H1 (cell line): Measurements from ENCODE around the gene PLVAP. TPM values are rescaled to one million over a fixed set of nuclear protein-coding genes. Genes with fewer than 3 reads are reported as not detected.

Source experiments
- CTCF ChIA-PET: fragments of 300-600 bp; sonication (Branson Sonifier 250); formaldehyde crosslinking; loops from one replicate; lab custom pipeline; 2021; ENCODE audit not compliant: partially characterized antibody; lab: Charles Lee
- POLR2A ChIA-PET: fragments of 300-600 bp; sonication (Branson Sonifier 250); formaldehyde crosslinking; loops from one replicate; lab custom pipeline; 2021; ENCODE audit warnings: inconsistent platforms; ENCODE audit not compliant: partially characterized antibody; lab: Charles Lee
- DNase-seq, 2 experiments: peaks; one replicate each; pipeline versions ENCODE4 v3.0.0 to v3.0.0-alpha.2; 2010 to 2022; ENCODE audit warnings: low spot score in 2 of 2, low read depth in 1 of 2, mixed read lengths in 1 of 2
- FAIRE-seq: peaks from 2 replicates; lab custom pipeline; 2011; peaks lifted over from hg19 to GRCh38; lab: Jason Lieb, UNC
- H2AFZ ChIP-seq: 2 replicates; pipeline ENCODE4 v1.8.1; 2012; ENCODE audit warnings: low read length, inconsistent platforms
- H2AK5ac ChIP-seq: 2 replicates; pipeline ENCODE4 v1.6.1; 2013; ENCODE audit warnings: low read depth, low read length
- H2BK120ac ChIP-seq: replicated peaks from 2 replicates; pipeline ENCODE3; 2013; ENCODE audit warnings: low read depth, low read length, inconsistent platforms
- H2BK12ac ChIP-seq: 2 replicates; pipeline ENCODE4 v1.6.1; 2013; ENCODE audit warnings: low read depth, low read length
- H2BK15ac ChIP-seq: 2 replicates; pipeline ENCODE4 v1.6.1; 2013; ENCODE audit warnings: low read length
- H2BK20ac ChIP-seq: 2 replicates; pipeline ENCODE4 v1.6.1; 2013; ENCODE audit warnings: low read length
- H2BK5ac ChIP-seq: 2 replicates; pipeline ENCODE4 v1.6.1; 2013; ENCODE audit warnings: low read depth, low read length
- H3K14ac ChIP-seq: 2 replicates; pipeline ENCODE4 v1.6.1; 2013; ENCODE audit warnings: inconsistent platforms; ENCODE audit not compliant: insufficient read length
- H3K18ac ChIP-seq: 2 replicates; pipeline ENCODE4 v1.6.1; 2013; ENCODE audit warnings: low read length; ENCODE audit errors: extremely low read depth
- H3K23ac ChIP-seq: 2 replicates; pipeline ENCODE4 v1.6.1; 2013; ENCODE audit warnings: inconsistent platforms; ENCODE audit not compliant: insufficient read length
- H3K23me2 ChIP-seq: 2 replicates; pipeline ENCODE4 v1.6.1; 2013; ENCODE audit warnings: low read depth, low read length
- H3K27ac ChIP-seq: 2 replicates; pipeline ENCODE4 v1.6.1; 2011; ENCODE audit warnings: low read depth, low read length, inconsistent platforms
- H3K27me3 ChIP-seq, 4 experiments: replicated peaks in 1 of 4; 1 replicate in 1 of 4; 2 replicates in 3 of 4; pipeline versions ENCODE4 v1.6.1 to v1.8.1; 2011 to 2013; ENCODE audit warnings: low read length in 3 of 4, mild to moderate bottlenecking in 3 of 4, inconsistent platforms in 2 of 4, mixed read lengths in 2 of 4, moderate library complexity in 1 of 4; ENCODE audit not compliant: control insufficient read depth in 3 of 4, insufficient read depth in 3 of 4; ENCODE audit errors: extremely low read depth in 1 of 4
- H3K36me3 ChIP-seq, 4 experiments: 2 replicates each; pipeline versions ENCODE4 v1.6.1 to v1.8.1; 2011 to 2013; ENCODE audit warnings: mild to moderate bottlenecking in 4 of 4, low read length in 3 of 4, moderate library complexity in 2 of 4, control low read depth in 1 of 4, inconsistent platforms in 1 of 4; ENCODE audit not compliant: insufficient read depth in 4 of 4, control insufficient read depth in 2 of 4
- H3K4ac ChIP-seq: replicated peaks from 2 replicates; pipeline ENCODE3; 2013; ENCODE audit warnings: low read length, low read depth, mixed read lengths, inconsistent platforms; ENCODE audit not compliant: insufficient read length
- H3K4me1 ChIP-seq, 4 experiments: replicated peaks in 1 of 4; 1 replicate in 1 of 4; 2 replicates in 3 of 4; pipeline versions ENCODE4 v1.6.1 to v1.8.1; 2011 to 2013; ENCODE audit warnings: low read length in 3 of 4, inconsistent platforms in 2 of 4, mixed read lengths in 1 of 4; ENCODE audit not compliant: insufficient read depth in 4 of 4, control insufficient read depth in 3 of 4
- H3K4me2 ChIP-seq, 2 experiments: 2 replicates each; pipeline versions ENCODE4 v1.6.1 to v1.8.1; 2011 to 2013; ENCODE audit warnings: low read depth in 2 of 2, low read length in 2 of 2, control low read depth in 1 of 2, inconsistent platforms in 1 of 2, mild to moderate bottlenecking in 1 of 2; ENCODE audit not compliant: insufficient read depth in 1 of 2
- H3K4me3 ChIP-seq, 4 experiments: fragments of 200-600, 300-600 bp in 1 of 4; sonication (generic), shearing (Covaris generic), sonication (Bioruptor Twin) in 1 of 4; 2 replicates each; pipeline versions ENCODE4 v1.5.1 to v1.8.1; 2011 to 2016; ENCODE audit warnings: low read length in 4 of 4, low read depth in 3 of 4, control low read depth in 2 of 4, inconsistent platforms in 2 of 4, mild to moderate bottlenecking in 2 of 4, mixed read lengths in 1 of 4, moderate library complexity in 1 of 4; ENCODE audit not compliant: insufficient read depth in 2 of 4; ENCODE audit errors: extremely low read depth in 1 of 4
- H3K56ac ChIP-seq: replicated peaks from 2 replicates; pipeline ENCODE3; 2013; ENCODE audit warnings: low read depth, mild to moderate bottlenecking, mixed read lengths, low read length, inconsistent platforms; ENCODE audit not compliant: insufficient read length
- H3K79me1 ChIP-seq: 2 replicates; pipeline ENCODE4 v1.6.1; 2013; ENCODE audit warnings: low read depth, low read length, control low read depth
- H3K79me2 ChIP-seq, 2 experiments: 2 replicates each; pipeline versions ENCODE4 v1.6.1 to v1.8.1; 2012 to 2013; ENCODE audit warnings: low read length in 2 of 2, mild to moderate bottlenecking in 2 of 2, inconsistent platforms in 1 of 2; ENCODE audit not compliant: insufficient read depth in 2 of 2, control insufficient read depth in 1 of 2
- H3K9ac ChIP-seq, 4 experiments: replicated peaks in 1 of 4; 1 replicate in 1 of 4; 2 replicates in 3 of 4; pipeline versions ENCODE4 v1.6.1 to v1.8.1; 2011 to 2013; ENCODE audit warnings: low read depth in 3 of 4, low read length in 3 of 4, control low read depth in 2 of 4, mild to moderate bottlenecking in 2 of 4, moderate library complexity in 2 of 4, inconsistent platforms in 1 of 4; ENCODE audit errors: extremely low read depth in 1 of 4
- H3K9me3 ChIP-seq, 2 experiments: 2 replicates each; pipeline versions ENCODE4 v1.6.1 to v1.8.1; 2012 to 2013; ENCODE audit warnings: mild to moderate bottlenecking in 2 of 2, moderate library complexity in 2 of 2, control low read depth in 1 of 2, inconsistent platforms in 1 of 2, low read depth in 1 of 2, low read length in 1 of 2, mixed read lengths in 1 of 2; ENCODE audit not compliant: insufficient read depth in 2 of 2
- H4K20me1 ChIP-seq, 2 experiments: replicated peaks in 1 of 2; 2 replicates each; pipeline versions ENCODE3 to v1.8.1; 2011 to 2013; ENCODE audit warnings: inconsistent platforms in 2 of 2, low read length in 2 of 2, mild to moderate bottlenecking in 1 of 2; ENCODE audit not compliant: insufficient read depth in 2 of 2, control insufficient read depth in 1 of 2
- H4K5ac ChIP-seq: 2 replicates; pipeline ENCODE4 v1.6.1; 2013; ENCODE audit warnings: low read length, low read depth, mixed read lengths, inconsistent platforms; ENCODE audit not compliant: insufficient read length
- H4K8ac ChIP-seq: 2 replicates; pipeline ENCODE4 v1.8.0; 2013; ENCODE audit warnings: mild to moderate bottlenecking, moderate library complexity, low read length, inconsistent platforms; ENCODE audit not compliant: insufficient read depth; ENCODE audit errors: extremely low read depth
- H4K91ac ChIP-seq: replicated peaks from 2 replicates; pipeline ENCODE3; 2013; ENCODE audit warnings: low read length, mixed read lengths, inconsistent platforms; ENCODE audit not compliant: insufficient read length
- ASH2L ChIP-seq: fragments of 200-600, 300-600 bp; sonication (generic); IDR thresholded peaks from one replicate; pipeline ENCODE4 v1.7.1; 2017; ENCODE audit warnings: low read length
- CBX5 ChIP-seq: fragments of 300-800, 300-1000 bp; sonication (generic); IDR thresholded peaks from 2 replicates; pipeline ENCODE4 v1.7.1; 2016; ENCODE audit warnings: antibody characterized with exemption, low read length, low read depth
- CEBPB ChIP-seq: IDR thresholded peaks from 2 replicates; pipeline ENCODE4 v1.6.1; 2012; ENCODE audit warnings: low read depth, low read length
- CREB1 ChIP-seq: IDR thresholded peaks from 2 replicates; pipeline ENCODE4 v1.6.1; 2012; ENCODE audit warnings: inconsistent platforms
- EP300 ChIP-seq, 2 experiments: IDR thresholded peaks; 1 replicate in 1 of 2; 2 replicates in 1 of 2; pipeline ENCODE4 v1.6.1; 2011 to 2012; ENCODE audit warnings: low read depth in 2 of 2, low read length in 2 of 2, mild to moderate bottlenecking in 2 of 2, borderline replicate concordance in 1 of 2, inconsistent platforms in 1 of 2, moderate library complexity in 1 of 2
- GABPA ChIP-seq: IDR thresholded peaks from 2 replicates; pipeline ENCODE4 v1.6.1; 2011; ENCODE audit warnings: mild to moderate bottlenecking, low read length, moderate library complexity, borderline replicate concordance; ENCODE audit not compliant: insufficient read depth
- NANOG ChIP-seq: IDR thresholded peaks from 2 replicates; pipeline ENCODE4 v1.6.1; 2011; ENCODE audit warnings: low read length, low read depth, mild to moderate bottlenecking, inconsistent platforms; ENCODE audit not compliant: insufficient read depth, poor library complexity, severe bottlenecking
- POLR2A ChIP-seq, 2 experiments: IDR thresholded peaks; 1 replicate in 1 of 2; 2 replicates in 1 of 2; pipeline ENCODE4 v1.6.1; 2011; ENCODE audit warnings: low read depth in 2 of 2, low read length in 2 of 2, mild to moderate bottlenecking in 2 of 2; ENCODE audit errors: control extremely low read depth in 1 of 2
- POU5F1 ChIP-seq: IDR thresholded peaks from 2 replicates; pipeline ENCODE4 v1.6.1; 2011; ENCODE audit warnings: low read depth, mild to moderate bottlenecking, low read length, moderate library complexity
- SP1 ChIP-seq: IDR thresholded peaks from 2 replicates; pipeline ENCODE4 v1.6.1; 2011; ENCODE audit warnings: low read depth, low read length
- TAF1 ChIP-seq: IDR thresholded peaks from 2 replicates; pipeline ENCODE4 v1.6.1; 2011; ENCODE audit warnings: mild to moderate bottlenecking, low read depth, low read length
- TBP ChIP-seq: IDR thresholded peaks from 2 replicates; pipeline ENCODE4 v1.6.1; 2011; ENCODE audit warnings: low read depth, low read length, improper control_type of control experiment
- TCF12 ChIP-seq: IDR thresholded peaks from 2 replicates; pipeline ENCODE4 v1.6.1; 2011; ENCODE audit warnings: low read depth, mild to moderate bottlenecking, low read length
- WGBS, 2 experiments: shearing (Covaris generic) in 1 of 2; methylation state at CpG; one replicate each; pipeline versions ENCODE4 v1.1.6 to v1.1.7; 2013 to 2015; ENCODE audit warnings: low lambda C conversion rate in 2 of 2, mixed read lengths in 2 of 2, inconsistent platforms in 1 of 2, low coverage in 1 of 2, missing lambda C conversion rate in 1 of 2; ENCODE audit not compliant: insufficient replicate concordance in 2 of 2, insufficient coverage in 1 of 2, insufficient read length in 1 of 2; ENCODE audit errors: extremely low coverage in 1 of 2, missing lambda C conversion rate in 1 of 2; 5-methylcytosine and 5-hydroxymethylcytosine counted together
- polyA plus RNA-seq, 7 experiments: library from polyadenylated mRNA; depleted of rRNA in 3 of 7; stranded (reverse) in 5 of 7; unstranded in 2 of 7; fragments of >200 nt in 5 of 7; fragments of 200-250 nt in 2 of 7; gene quantifications; 1 replicate in 5 of 7; 2 replicates in 1 of 7; 4 replicates in 1 of 7; pipeline versions ENCODE4 v1.2.1 to v1.2.3, GENCODE V29; 2011 to 2013; ENCODE audit warnings: missing spikeins in 2 of 7, mixed read lengths in 2 of 7
- total RNA-seq: library from RNA; stranded (reverse); fragmentation: NEBNext Ultra II Directional; extraction: Animal tissue kit (Norgen Biotek cat#: 25700); gene quantifications from 2 replicates; pipeline ENCODE4 v1.2.1, GENCODE V29; 2021

Gene PLVAP
- total and polyA plus RNA-seq, 2 of the 8 experiments (the other 6 are each of a cell fraction or from before 2014, with no cell fraction given) = 0.32 TPM; not detected in 1

DNA sequence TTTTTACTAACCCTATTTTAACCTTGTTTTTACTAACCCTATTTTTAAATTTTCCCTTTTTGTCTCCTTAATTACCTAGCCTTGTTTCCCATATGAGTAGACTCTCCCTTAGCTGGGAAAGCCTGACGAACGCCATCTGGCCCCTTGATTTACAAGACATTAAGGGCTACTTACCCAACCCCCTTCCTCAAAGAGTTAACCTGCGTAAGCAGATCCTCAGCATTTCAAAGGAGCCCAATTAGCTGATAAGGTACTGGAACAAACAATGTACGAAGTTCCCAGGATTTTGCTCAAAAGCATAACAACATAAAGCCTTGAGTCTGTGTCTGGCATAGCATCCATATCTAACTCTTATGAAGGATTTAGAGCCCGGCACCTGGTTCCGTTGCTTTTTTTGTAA is 38.0 kb upstream of the PLVAP start:
- H2BK20ac ChIP-seq = no peak overlapping the region
- no peak overlapping the region for H3K23ac ChIP-seq
- H4K5ac ChIP-seq = no peak overlapping the region
- DNase-seq = no peak
- no peak overlapping the region for H2BK15ac ChIP-seq
- H2AFZ ChIP-seq = no peak overlapping the region
- peaks cover 4% of the 10 kb centered on the region for H3K23me2 ChIP-seq
- no peak overlapping the region for H4K91ac ChIP-seq
- POLR2A ChIA-PET = interaction anchor here (0.6 to 6.1 kb wide), 2 partner anchors 10 to 109 kb away, joined by 3 to 44 read pairs; partner anchors contain the start of gene BST2
- TF ChIP-seq GABPA = no peak
- TF ChIP-seq POLR2A (IDR thresholded peaks at IDR 0.05; ENCODE audit: control extremely low read depth in 1 of 2, low read depth in 2 of 2, low read length in 2 of 2) = peak in 1 of 2 experiments; percentile 29; a peak in 1 of 3 replicates
- TF ChIP-seq POU5F1 = no peak
- TF ChIP-seq CBX5 = no peak
- TF ChIP-seq SP1 = peak; percentile 77
- peak; percentile 31; the same call in 1 of the 2 replicates for TF ChIP-seq CREB1
- TF ChIP-seq TBP = 0 out of 2 replicates have a peak, but pooled peaks have one; percentile 16
- peak in 1 of 2 experiments; percentile 77; a peak in 1 of 3 replicates for TF ChIP-seq EP300 (IDR thresholded peaks at IDR 0.05; ENCODE audit: borderline replicate concordance in 1 of 2, low read depth in 2 of 2, low read length in 2 of 2)
- peak; percentile 19 for TF ChIP-seq ASH2L
- peak; percentile 77 for TF ChIP-seq NANOG
- TF ChIP-seq TAF1 = 0 out of 2 replicates have a peak, but pooled peaks have one; percentile 28
- TF ChIP-seq CEBPB = no peak
- TF ChIP-seq TCF12 = peak; percentile 92
- TF ChIP-seq, all 59 proteins: peak for 9
- Histone ChIP-seq H3K4me3 (peak overlapping the region in 1 of 4 experiments; percentile 48; a peak in 3 of 8 replicates), H4K8ac (no peak overlapping the region), H3K9ac (peak overlapping the region in 1 of 4 experiments; percentile 40; a peak in 1 of 7 replicates), H3K4ac (no peak overlapping the region), H3K18ac (no peak overlapping the region), H3K79me2 (no peaks in the 10 kb centered on the region), H4K20me1 (no peaks in the 10 kb centered on the region), H2BK5ac (no peak overlapping the region), H2AK5ac (no peak overlapping the region), H2BK12ac (peak overlapping the region; percentile 20; the same call in 1 of the 2 replicates), H3K27me3 (peaks cover 0 to 6% (median 0%) of the 10 kb centered on the region in 4 experiments; a peak in 2 of 7 replicates), H3K27ac (no peak overlapping the region), H3K14ac (no peak overlapping the region), H3K79me1 (no peaks in the 10 kb centered on the region), H3K56ac (no peak overlapping the region), H3K9me3 (no peaks in the 10 kb centered on the region), H3K4me1 (peaks cover 3 to 13% (median 5%) of the 10 kb centered on the region in 4 experiments; a peak in 5 of 7 replicates), H3K36me3 (peaks cover 0 to 7% (median 0%) of the 10 kb centered on the region in 4 experiments; a peak in 2 of 8 replicates), H3K4me2 (peak overlapping the region; percentile 59 to 76), H2BK120ac (no peak overlapping the region)
- WGBS, 2 experiments = 15% methylated on average over 6 of the region's 6 CpGs; no CpG with 5 or more reads in 1 of the 2 experiments
- peak; percentile 88 for FAIRE-seq
- CTCF ChIA-PET = interaction anchor here (0.9 to 2.7 kb wide), 6 partner anchors 10 to 80 kb away, joined by 3 to 6 read pairs (median 3); partner anchors contain the start of genes BST2 and CCDC194
